Pancreas (tissue), 10 donors: ENCODE results near the gene SLC43A3. TPM values are rescaled to one million over a fixed set of nuclear protein-coding genes. Genes with fewer than 3 reads are reported as not detected.

Experiments used
- ATAC-seq, 4 donors: fragments of 200-7000 bp; cut with Tn5 transposase; one replicate each; pipeline versions ENCODE4 v1.8.0 to v1.9.1; 2020; ENCODE audit warnings: mild to moderate bottlenecking in 4 of 4, moderate library complexity in 4 of 4
- DNase-seq, 6 donors: peaks; one replicate each; pipeline ENCODE4 v3.0.0-alpha.2; 2020
- FAIRE-seq: peaks from 2 replicates; lab custom pipeline; 2012; peaks lifted over from hg19 to GRCh38; lab: Jason Lieb, UNC
- H3K27ac ChIP-seq, 4 donors: fragments of 200-600 bp; sonication (generic); 1 replicate in 3 of 4; 2 replicates in 1 of 4; pipeline versions ENCODE4 v1.5.0 to v1.8.0; 2020
- H3K27me3 ChIP-seq, 4 donors: fragments of 200-600 bp; one replicate each; pipeline ENCODE4 v1.8.0; 2021
- H3K36me3 ChIP-seq, 3 donors: fragments of 200-600 bp; sonication (generic) in 1 of 3; one replicate each; pipeline versions ENCODE4 v1.5.0 to v1.8.0; 2020 to 2021
- H3K4me1 ChIP-seq, 3 donors: fragments of 200-600 bp; one replicate each; pipeline ENCODE4 v1.8.0; 2021
- H3K4me3 ChIP-seq, 4 donors: fragments of 200-600 bp; sonication (generic) in 2 of 4; one replicate each; pipeline versions ENCODE4 v1.5.0 to v1.8.0; 2020 to 2021
- H3K9me3 ChIP-seq, 4 donors: fragments of 200-600 bp; one replicate each; pipeline ENCODE4 v1.8.0; 2021
- CTCF ChIP-seq, 4 donors: fragments of 200-600 bp; sonication (generic) in 3 of 4; IDR thresholded peaks; one replicate each; pipeline versions ENCODE4 v1.5.0 to v1.8.0; 2021; ENCODE audit warnings: antibody characterized with exemption in 4 of 4
- WGBS, 2 donors: extraction: QIAGEN DNeasy Blood & Tissue Kit; methylation state at CpG; one replicate each; pipeline ENCODE4 v1.1.7; 2013; 5-methylcytosine and 5-hydroxymethylcytosine counted together
- intact Hi-C, 3 donors: fragments of 100-400 bp; cut with DNase I; formaldehyde crosslinking; loops; one replicate each; pipeline versions ENCODE4 v1.11.1 to v1.14.2; 2022
- polyA plus RNA-seq, 2 donors: library from polyadenylated mRNA; stranded (reverse); fragments of 200-250 nt; gene quantifications; one replicate each; pipeline ENCODE4 v1.2.3, GENCODE V29; 2013
- total RNA-seq, 6 donors: library from RNA; stranded (reverse); fragmentation: NEBNext Ultra II Directional in 4 of 6; extraction: Animal tissue kit (Norgen Biotek cat#: 25700) in 4 of 6; gene quantifications; one replicate each; pipeline versions ENCODE4 v1.2.1 to v1.2.4, GENCODE V29; 2021 to 2023
- donor health status: healthy with polysubstance abuse.
- donor health status: DM: no; HTN: no; CAD: no; lungs with moderate emphysema.
- donor health status: DM: no; HTN: no; CAD: no.
- donor health status: control.
- donor health status: control.
- donor health status: Bipolar disorder and iron deficiency.
- donor health status: DM: yes; HTN: yes; CAD: no.
- donor health status: DM: no; HTN: no; CAD: no.
- donor health status: DM: no; HTN: no; CAD: no.
- donor health status: DM: yes; HTN: yes; CAD: no.

The SLC43A3 gene
- total and polyA plus RNA-seq, 8 donors, result 6.7 to 34.9 (median 13.7) TPM

GRCh38 chr11:57427727-57428082, 784 bp upstream of the SLC43A3 start:
- DNase-seq (peak in 4 of 6 donors; percentile 21 to 33 (median 28)), ATAC-seq (peak; percentile 3 to 18 (median 12)), FAIRE-seq (no peak)
- no peak for TF ChIP-seq CTCF (IDR thresholded peaks at IDR 0.05)
- intact Hi-C loops, result no loop called here
- WGBS, 2 donors, result 34 to 63% methylated on average over 8 of the region's 8 CpGs
- H3K4me1 ChIP-seq, result peaks cover 16 to 21% (median 17%) of the 10 kb centered on the region in 3 donors
- no peak overlapping the region for H3K4me3 ChIP-seq
- no peaks in the 10 kb centered on the region for H3K27me3 ChIP-seq
- H3K27ac ChIP-seq, result peak overlapping the region; percentile 67 to 96 (median 89)
- H3K9me3 ChIP-seq, result no peaks in the 10 kb centered on the region
- no peaks in the 10 kb centered on the region for H3K36me3 ChIP-seq

- intact Hi-C loops, result no loop called here
- DNase-seq (peak in 3 of 6 donors; percentile 17 to 43 (median 25)), ATAC-seq (peak; percentile 1 to 36 (median 33)), FAIRE-seq (no peak)
- Histone ChIP-seq H3K36me3 (no peaks in the 10 kb centered on the region), H3K9me3 (no peaks in the 10 kb centered on the region), H3K4me1 (peaks cover 16 to 21% (median 17%) of the 10 kb centered on the region in 3 donors), H3K4me3 (peak overlapping the region in 3 of 4 donors; percentile 20 to 45 (median 34)), H3K27ac (peak overlapping the region; percentile 67 to 96 (median 89)), H3K27me3 (no peaks in the 10 kb centered on the region)
- 19 to 22% methylated on average over 16 of the region's 16 CpGs for WGBS, 2 donors
- TF ChIP-seq CTCF (IDR thresholded peaks at IDR 0.05), result no peak
Observed at GRCh38 chr11:57426439-57426928, 437 bp downstream of the SLC43A3 start.

GRCh38 chr11:57425565-57426438, 1.1 kb downstream of the SLC43A3 start:
- peaks cover 16 to 21% (median 17%) of the 10 kb centered on the region in 3 donors for H3K4me1 ChIP-seq
- H3K4me3 ChIP-seq, result peak overlapping the region in 2 of 4 donors; percentile 34 to 45
- TF ChIP-seq CTCF (IDR thresholded peaks at IDR 0.05), result no peak
- intact Hi-C loops, result no loop called here
- ATAC-seq, result peak in 3 of 4 donors; percentile 2 to 17 (median 3)
- no peaks in the 10 kb centered on the region for H3K36me3 ChIP-seq
- WGBS, 2 donors, result 58% methylated on average over 15 of the region's 15 CpGs
- DNase-seq, result peak in 4 of 6 donors; percentile 18 to 36 (median 22)
- FAIRE-seq, result no peak
- no peaks in the 10 kb centered on the region for H3K9me3 ChIP-seq
- peak overlapping the region in 3 of 4 donors; percentile 86 to 96 (median 92) for H3K27ac ChIP-seq
- H3K27me3 ChIP-seq, result no peaks in the 10 kb centered on the region

GRCh38 chr11:57424792-57425564, 1.9 kb downstream of the SLC43A3 start:
- FAIRE-seq, result no peak
- peak in 3 of 4 donors; percentile 37 to 75 (median 55) for ATAC-seq
- Histone ChIP-seq H3K4me1 (peaks cover 13 to 21% (median 17%) of the 10 kb centered on the region in 3 donors), H3K4me3 (peak overlapping the region in 1 of 4 donors; percentile 45), H3K36me3 (no peaks in the 10 kb centered on the region), H3K9me3 (no peaks in the 10 kb centered on the region), H3K27me3 (no peaks in the 10 kb centered on the region), H3K27ac (peak overlapping the region in 3 of 4 donors; percentile 86 to 96 (median 92))
- 61 to 67% methylated on average over 15 of the region's 15 CpGs for WGBS, 2 donors
- intact Hi-C loops, result no loop called here
- no peak for TF ChIP-seq CTCF (IDR thresholded peaks at IDR 0.05)
- peak in 3 of 6 donors; percentile 23 to 66 (median 26) for DNase-seq
